Nephron progenitor cell (in vitro differentiated cells): ENCODE results near the gene TMEM8B.
A peak's percentile ranks its signal among the peaks of the same experiment; 100 is the strongest.

Experiments used
- DNase-seq: peaks from one replicate; pipeline ENCODE4 v3.0.0; 2021
- H3K27ac Mint-ChIP-seq: 2 replicates; pipeline ENCODE4 v1.8.0; 2021; ENCODE audit warnings: mild to moderate bottlenecking, moderate library complexity, mixed read lengths
- H3K27me3 Mint-ChIP-seq: 2 replicates; pipeline ENCODE4 v1.8.0; 2021; ENCODE audit warnings: mild to moderate bottlenecking, low read depth, mixed read lengths; ENCODE audit not compliant: poor library complexity
- H3K36me3 Mint-ChIP-seq: 2 replicates; pipeline ENCODE4 v1.8.0; 2021; ENCODE audit warnings: low read depth, mixed read lengths
- H3K4me1 Mint-ChIP-seq: 2 replicates; pipeline ENCODE4 v1.8.0; 2021; ENCODE audit warnings: mixed read lengths
- H3K4me3 Mint-ChIP-seq: 2 replicates; pipeline ENCODE4 v1.8.0; 2021; ENCODE audit warnings: mild to moderate bottlenecking, moderate library complexity, mixed read lengths
- H3K9me3 Mint-ChIP-seq: 2 replicates; pipeline ENCODE4 v1.8.0; 2021; ENCODE audit warnings: mild to moderate bottlenecking, moderate library complexity, mixed read lengths
- CTCF ChIP-seq: fragments of 200-600 bp; sonication (generic); IDR thresholded peaks from 2 replicates; pipeline ENCODE4 v1.5.0; 2021; ENCODE audit warnings: antibody characterized with exemption

TMEM8B gene

GRCh38 chr9:35820076-35820475, 9.0 kb upstream of the TMEM8B start:
- peaks cover 22% of the 10 kb centered on the region for H3K4me1 Mint-ChIP-seq
- no peak for TF ChIP-seq CTCF

DNA sequence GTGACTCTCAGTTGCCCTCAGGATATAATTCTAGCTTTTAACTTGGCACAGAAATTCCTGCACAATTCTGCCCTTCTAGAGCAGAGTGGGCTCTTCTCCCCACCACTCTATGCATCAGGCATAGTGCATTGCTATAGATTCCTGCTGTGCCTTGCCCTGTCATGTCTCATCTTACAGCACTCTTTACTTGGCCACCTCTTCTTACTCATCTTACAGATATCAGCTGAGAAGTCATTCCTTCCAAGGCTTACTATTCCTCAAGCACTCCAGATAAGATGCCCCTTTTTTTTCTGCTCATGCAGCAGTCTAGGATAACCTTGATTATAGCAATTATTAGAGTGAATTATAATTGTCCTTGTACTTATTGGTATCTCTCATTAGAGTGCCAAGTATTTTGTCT, 6.1 kb upstream of the TMEM8B start:
- TF ChIP-seq CTCF, result no peak
- H3K36me3 Mint-ChIP-seq, result no peaks in the 10 kb centered on the region
- peaks cover 26% of the 10 kb centered on the region for H3K4me1 Mint-ChIP-seq
- no peak overlapping the region for H3K27ac Mint-ChIP-seq
- H3K9me3 Mint-ChIP-seq, result no peaks in the 10 kb centered on the region
- no peak for DNase-seq
- H3K27me3 Mint-ChIP-seq, result peaks cover 10% of the 10 kb centered on the region
- H3K4me3 Mint-ChIP-seq, result no peak overlapping the region

More at GRCh38 chr9:35820076-35820475, 9.0 kb upstream of the TMEM8B start:
- H3K4me3 Mint-ChIP-seq, result no peak overlapping the region
- no peaks in the 10 kb centered on the region for H3K36me3 Mint-ChIP-seq
- no peak for DNase-seq
- H3K27ac Mint-ChIP-seq, result no peak overlapping the region
- H3K27me3 Mint-ChIP-seq, result peaks cover 14% of the 10 kb centered on the region
- H3K9me3 Mint-ChIP-seq, result peaks cover 3% of the 10 kb centered on the region

- H3K27me3 Mint-ChIP-seq, result peaks cover 11% of the 10 kb centered on the region
- TF ChIP-seq CTCF, result peak; percentile 67
- H3K4me3 Mint-ChIP-seq, result no peak overlapping the region
- no peaks in the 10 kb centered on the region for H3K9me3 Mint-ChIP-seq
- no peak for DNase-seq
- H3K27ac Mint-ChIP-seq, result no peak overlapping the region
- peaks cover 55% of the 10 kb centered on the region for H3K4me1 Mint-ChIP-seq
- H3K36me3 Mint-ChIP-seq, result no peaks in the 10 kb centered on the region
Measured at GRCh38 chr9:35826071-35826701, 2.8 kb upstream of the TMEM8B start.

- Mint-ChIP-seq H3K36me3 (no peaks in the 10 kb centered on the region), H3K27me3 (peaks cover 11% of the 10 kb centered on the region), H3K9me3 (no peaks in the 10 kb centered on the region), H3K27ac (no peak overlapping the region), H3K4me3 (peak overlapping the region; percentile 88), H3K4me1 (peaks cover 68% of the 10 kb centered on the region)
- TF ChIP-seq CTCF, result no peak
- no peak for DNase-seq
Measured at GRCh38 chr9:35827486-35827885, 1.5 kb upstream of the TMEM8B start.

DNA sequence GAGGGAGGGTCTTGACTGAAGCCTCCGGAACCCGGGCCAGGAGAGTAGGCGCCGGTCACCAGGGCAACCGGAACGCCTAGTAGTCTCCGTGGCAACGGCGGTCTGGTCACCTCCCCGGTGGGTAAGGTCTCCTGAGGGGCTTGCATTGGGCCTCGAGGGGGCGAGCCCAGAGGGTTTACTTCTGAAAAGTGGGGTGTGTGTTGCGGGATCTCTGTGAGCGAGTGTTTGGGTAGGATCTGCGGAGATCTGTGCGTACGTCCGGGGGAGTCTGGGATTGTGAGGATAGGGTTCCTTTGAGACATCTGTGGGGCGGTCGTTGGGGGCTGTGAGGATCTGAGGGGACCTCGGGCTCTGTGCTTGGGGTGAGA, 328 bp upstream of the TMEM8B start, which contains the start of gene FAM221B:
TSS of gene FAM221B (minus strand) at position 17 of the 368 bp plus-strand sequence. CDS start 2,571 bp downstream, outside the sequence.
- H3K9me3 Mint-ChIP-seq, result no peaks in the 10 kb centered on the region
- H3K4me1 Mint-ChIP-seq, result peaks cover 71% of the 10 kb centered on the region
- TF ChIP-seq CTCF, result no peak
- peak; percentile 75 for DNase-seq
- H3K27ac Mint-ChIP-seq, result peak within 1 kb of the TSS; percentile 94
- peaks cover 15% of the 10 kb centered on the region for H3K27me3 Mint-ChIP-seq
- no peaks in the 10 kb centered on the region for H3K36me3 Mint-ChIP-seq
- peak within 1 kb of the TSS; percentile 90 for H3K4me3 Mint-ChIP-seq

GRCh38 chr9:35829764-35830096, 702 bp downstream of the TMEM8B start:
- Mint-ChIP-seq H3K27ac (no peak overlapping the region), H3K4me1 (peaks cover 81% of the 10 kb centered on the region), H3K4me3 (peak overlapping the region; percentile 90), H3K36me3 (no peaks in the 10 kb centered on the region), H3K9me3 (no peaks in the 10 kb centered on the region), H3K27me3 (peaks cover 18% of the 10 kb centered on the region)
- no peak for TF ChIP-seq CTCF
- DNase-seq, result no peak
